Measurements from ENCODE around the gene DDAH1.

DNA sequence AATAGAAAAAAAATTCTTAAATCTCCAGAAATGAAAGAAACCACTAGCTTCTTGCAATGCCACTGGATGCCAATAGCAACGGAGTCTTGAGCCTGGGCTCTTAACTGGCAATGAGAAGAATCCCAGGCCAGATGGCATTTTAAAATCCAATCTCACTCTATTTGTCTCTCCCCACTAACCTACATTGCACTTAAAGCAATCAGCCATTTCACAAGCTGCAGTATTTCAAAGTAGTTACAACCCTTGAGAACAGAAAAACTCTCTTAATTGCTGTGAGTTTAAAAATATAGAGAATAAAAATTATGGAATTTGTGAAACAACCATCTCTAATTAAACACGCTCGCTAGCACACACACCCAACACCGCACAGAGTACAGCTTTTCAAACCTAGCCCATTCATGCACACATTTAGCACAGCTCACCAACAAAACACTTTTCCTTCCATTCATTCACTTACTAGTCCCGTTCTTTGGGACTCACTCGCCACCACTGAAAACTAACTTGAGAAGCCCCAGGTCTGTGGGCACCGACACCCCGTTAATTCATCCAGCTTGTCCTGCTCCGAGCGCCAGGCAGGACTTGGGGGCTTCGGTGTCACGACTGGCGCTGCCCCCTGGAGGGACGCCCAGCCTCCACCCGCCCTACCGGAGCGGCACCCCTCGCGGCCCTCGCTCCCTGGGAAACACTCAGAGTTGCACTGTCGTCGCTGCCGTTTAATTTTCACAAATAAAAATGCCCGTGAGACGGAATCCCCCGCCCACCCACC lies 1.0 kb downstream of the DDAH1 start:
- TF ChIP-seq, protein P1, sequence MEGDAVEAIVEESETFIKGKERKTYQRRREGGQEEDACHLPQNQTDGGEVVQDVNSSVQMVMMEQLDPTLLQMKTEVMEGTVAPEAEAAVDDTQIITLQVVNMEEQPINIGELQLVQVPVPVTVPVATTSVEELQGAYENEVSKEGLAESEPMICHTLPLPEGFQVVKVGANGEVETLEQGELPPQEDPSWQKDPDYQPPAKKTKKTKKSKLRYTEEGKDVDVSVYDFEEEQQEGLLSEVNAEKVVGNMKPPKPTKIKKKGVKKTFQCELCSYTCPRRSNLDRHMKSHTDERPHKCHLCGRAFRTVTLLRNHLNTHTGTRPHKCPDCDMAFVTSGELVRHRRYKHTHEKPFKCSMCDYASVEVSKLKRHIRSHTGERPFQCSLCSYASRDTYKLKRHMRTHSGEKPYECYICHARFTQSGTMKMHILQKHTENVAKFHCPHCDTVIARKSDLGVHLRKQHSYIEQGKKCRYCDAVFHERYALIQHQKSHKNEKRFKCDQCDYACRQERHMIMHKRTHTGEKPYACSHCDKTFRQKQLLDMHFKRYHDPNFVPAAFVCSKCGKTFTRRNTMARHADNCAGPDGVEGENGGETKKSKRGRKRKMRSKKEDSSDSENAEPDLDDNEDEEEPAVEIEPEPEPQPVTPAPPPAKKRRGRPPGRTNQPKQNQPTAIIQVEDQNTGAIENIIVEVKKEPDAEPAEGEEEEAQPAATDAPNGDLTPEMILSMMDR (IDR thresholded peaks at IDR 0.05; ENCODE audit: borderline replicate concordance, extremely low read depth, low read length, poor library complexity, severe bottlenecking): no peak
- TF ChIP-seq EZH2 (IDR thresholded peaks at IDR 0.05; ENCODE audit: borderline replicate concordance, low read depth, low read length, severe bottlenecking): no peak
